Endothelial cell of umbilical vein (primary cell): ENCODE measurements around the gene UNC93B1. TPM values are rescaled to one million over a fixed set of nuclear protein-coding genes. Genes with fewer than 3 reads are reported as not detected.

Experiments
- BruUV-seq: library from RNA; stranded (reverse); fragments of 400-500 nt; replicated peaks from 2 replicates; lab custom pipeline; 2021; lab: Mats Ljungman, UMichigan
- CTCF ChIA-PET: fragments of 300-600, 350-600 bp; sonication (Branson Sonifier 250); formaldehyde crosslinking; loops from one replicate; lab custom pipeline; 2021; ENCODE audit warnings: antibody characterized with exemption, inconsistent platforms; lab: Charles Lee
- POLR2A ChIA-PET: fragments of 300-600, 350-600 bp; sonication (Branson Sonifier 250); formaldehyde crosslinking; loops from one replicate; lab custom pipeline; 2021; ENCODE audit warnings: antibody characterized with exemption, inconsistent platforms; lab: Charles Lee
- DNase-seq: peaks from one replicate; pipeline ENCODE4 v3.0.0-alpha.2; 2011; ENCODE audit warnings: low read depth, low spot score
- FAIRE-seq: peaks from 2 replicates; lab custom pipeline; 2011; peaks lifted over from hg19 to GRCh38; lab: Jason Lieb, UNC
- H2AFZ ChIP-seq: 2 replicates; pipeline ENCODE4 v1.6.0; 2012; ENCODE audit warnings: low read depth, low read length, control low read depth, inconsistent platforms
- H3K27ac ChIP-seq: 2 replicates; pipeline ENCODE4 v1.5.1; 2011; ENCODE audit warnings: low read depth, mild to moderate bottlenecking, control low read depth, low read length, moderate library complexity; ENCODE audit not compliant: insufficient read depth
- H3K27me3 ChIP-seq, 2 experiments: 2 replicates each; pipeline versions ENCODE4 v1.6.0 to v1.6.1; 2011; ENCODE audit warnings: low read length in 2 of 2, mixed read lengths in 1 of 2; ENCODE audit not compliant: control insufficient read depth in 2 of 2, insufficient read depth in 2 of 2
- H3K36me3 ChIP-seq, 2 experiments: 2 replicates in 1 of 2; 3 replicates in 1 of 2; pipeline ENCODE4 v1.5.1; 2011; ENCODE audit warnings: low read length in 2 of 2, mild to moderate bottlenecking in 1 of 2, moderate library complexity in 1 of 2; ENCODE audit not compliant: control insufficient read depth in 2 of 2, insufficient read depth in 2 of 2; ENCODE audit errors: extremely low read depth in 1 of 2
- H3K4me1 ChIP-seq: 3 replicates; pipeline ENCODE4 v1.5.1; 2011; ENCODE audit warnings: mild to moderate bottlenecking, low read length; ENCODE audit not compliant: control insufficient read depth, insufficient read depth; ENCODE audit errors: extremely low read depth
- H3K4me2 ChIP-seq: 2 replicates; pipeline ENCODE4 v1.6.1; 2011; ENCODE audit warnings: low read length, control low read depth, mixed read lengths; ENCODE audit not compliant: insufficient read depth
- H3K4me3 ChIP-seq, 3 experiments: fragments of 200-600 bp in 1 of 3; sonication (generic), shearing (Covaris generic) in 1 of 3; replicated peaks in 1 of 3; 2 replicates each; pipeline ENCODE4 v1.5.1; 2011 to 2016; ENCODE audit warnings: control low read depth in 3 of 3, low read length in 3 of 3, mild to moderate bottlenecking in 2 of 3, inconsistent platforms in 1 of 3, low read depth in 1 of 3, moderate library complexity in 1 of 3; ENCODE audit not compliant: insufficient read depth in 1 of 3
- H3K79me2 ChIP-seq: 2 replicates; pipeline ENCODE4 v1.6.0; 2012; ENCODE audit warnings: low read length, inconsistent platforms; ENCODE audit not compliant: control insufficient read depth, insufficient read depth
- H3K9ac ChIP-seq: replicated peaks from 2 replicates; pipeline ENCODE3; 2011; ENCODE audit warnings: low read length, control low read depth; ENCODE audit not compliant: insufficient read depth; ENCODE audit errors: extremely low read depth
- H3K9me1 ChIP-seq: replicated peaks from 3 replicates; pipeline ENCODE4 v1.6.0; 2011; ENCODE audit warnings: mild to moderate bottlenecking, low read length; ENCODE audit not compliant: control insufficient read depth, insufficient read depth; ENCODE audit errors: extremely low read depth
- H3K9me3 ChIP-seq: replicated peaks from 2 replicates; pipeline ENCODE4 v1.5.1; 2012; ENCODE audit warnings: low read length, inconsistent platforms; ENCODE audit not compliant: control insufficient read depth, insufficient read depth
- H4K20me1 ChIP-seq: replicated peaks from 2 replicates; pipeline ENCODE3; 2011; ENCODE audit warnings: mild to moderate bottlenecking, low read length; ENCODE audit not compliant: control insufficient read depth, insufficient read depth; ENCODE audit errors: extremely low read depth
- CTCF ChIP-seq, 2 donors: IDR thresholded peaks; 1 replicate in 1 of 2; 2 replicates in 1 of 2; pipeline ENCODE4 v1.5.1; 2011; ENCODE audit warnings: low read length in 2 of 2, mild to moderate bottlenecking in 2 of 2, moderate library complexity in 2 of 2, control low read depth in 1 of 2, inconsistent platforms in 1 of 2, low read depth in 1 of 2; ENCODE audit not compliant: insufficient read depth in 1 of 2; ENCODE audit errors: extremely low read depth in 1 of 2
- EZH2 ChIP-seq: IDR thresholded peaks from 2 replicates; pipeline ENCODE4 v1.6.1; 2012; ENCODE audit warnings: borderline replicate concordance, low read depth, mild to moderate bottlenecking, moderate library complexity, low read length, inconsistent platforms; ENCODE audit not compliant: severe bottlenecking
- FOS ChIP-seq: IDR thresholded peaks from 2 replicates; pipeline ENCODE4 v1.6.1; 2011; ENCODE audit warnings: mild to moderate bottlenecking, low read length, moderate library complexity, borderline replicate concordance; ENCODE audit not compliant: insufficient read depth
- GATA2 ChIP-seq: IDR thresholded peaks from 2 replicates; pipeline ENCODE4 v1.7.0; 2011; ENCODE audit warnings: low read depth, mild to moderate bottlenecking, moderate library complexity, mixed read lengths, low read length; ENCODE audit not compliant: insufficient read length, insufficient read depth
- JUN ChIP-seq: IDR thresholded peaks from 2 replicates; pipeline ENCODE4 v1.6.1; 2011; ENCODE audit warnings: borderline replicate concordance, low read depth; ENCODE audit not compliant: insufficient read length, insufficient read depth
- MAX ChIP-seq: IDR thresholded peaks from 2 replicates; pipeline ENCODE4 v1.6.1; 2011; ENCODE audit not compliant: insufficient read depth, insufficient read length
- MYC ChIP-seq: IDR thresholded peaks from one replicate; pipeline ENCODE4 v1.6.1; 2011; ENCODE audit warnings: mild to moderate bottlenecking, low read depth, low read length
- POLR2A ChIP-seq: IDR thresholded peaks from 2 replicates; pipeline ENCODE4 v1.6.1; 2012; ENCODE audit warnings: low read depth, mild to moderate bottlenecking, control low read depth, low read length
- POLR2AphosphoS5 ChIP-seq: IDR thresholded peaks from 2 replicates; pipeline ENCODE4 v1.6.1; 2012; ENCODE audit warnings: low read depth, mild to moderate bottlenecking, control low read depth, low read length, moderate library complexity; ENCODE audit not compliant: insufficient read depth
- dilution Hi-C: fragments of 300-500 bp; cut with MboI; formaldehyde crosslinking; loops from one replicate; pipeline ENCODE4 v1.15.0; 2019; ENCODE audit warnings: low sequenced_read_pairs; ENCODE audit not compliant: extremely low pct_ligation_motif_present
- intact Hi-C: fragments of 100-400 bp; cut with micrococcal nuclease; formaldehyde crosslinking; loops from one replicate; pipeline ENCODE4 v1.10.0; 2022
- polyA plus RNA-seq, 4 experiments: library from polyadenylated mRNA; depleted of rRNA in 3 of 4; stranded (reverse) in 3 of 4; unstranded in 1 of 4; fragments of >200 nt; gene quantifications; 2 replicates each; pipeline versions ENCODE4 v1.2.1 to v1.2.3, GENCODE V29; 2011 to 2012; ENCODE audit warnings: missing spikeins in 1 of 4
- total RNA-seq: library from RNA; stranded (reverse); gene quantifications from 2 replicates; pipeline ENCODE4 v1.2.3, GENCODE V29; 2021

The UNC93B1 gene
- total and polyA plus RNA-seq, 2 donors (not counting 3 experiments of a cell fraction or from before 2014, with no cell fraction given): 10.6 to 18.9 TPM

GRCh38 chr11:68018730-68019190 is 14.9 kb upstream of the UNC93B1 start:
- CTCF ChIA-PET: no interaction called here
- no peaks in the 10 kb centered on the region for H3K36me3 ChIP-seq
- intact Hi-C loops (no loop called here), dilution Hi-C loops (no loop called here)
- H3K4me1 ChIP-seq: peaks cover 7% of the 10 kb centered on the region
- H3K4me2 ChIP-seq: no peak overlapping the region
- POLR2A ChIA-PET: no interaction called here
- H2AFZ ChIP-seq: no peak overlapping the region
- DNase-seq (no peak), FAIRE-seq (no peak)
- H3K9ac ChIP-seq: no peak overlapping the region
- no peaks in the 10 kb centered on the region for H3K27me3 ChIP-seq
- no peaks in the 10 kb centered on the region for H3K9me3 ChIP-seq
- no peaks in the 10 kb centered on the region for H3K9me1 ChIP-seq
- no peak overlapping the region for H3K4me3 ChIP-seq
- H3K79me2 ChIP-seq: no peaks in the 10 kb centered on the region
- TF ChIP-seq CTCF (IDR thresholded peaks at IDR 0.05; ENCODE audit: extremely low read depth in 1 of 2, insufficient read depth in 1 of 2, low read depth in 1 of 2, low read length in 2 of 2) (no peak), JUN (no peak), GATA2 (no peak), MAX (no peak), MYC (no peak), POLR2AphosphoS5 (no peak), POLR2A (no peak), EZH2 (no peak), FOS (no peak)
- no peak overlapping the region for H3K27ac ChIP-seq
- BruUV-seq: no TSS peak
- H4K20me1 ChIP-seq: no peaks in the 10 kb centered on the region
